ENCODE measurements around the gene ADIPOR2.

DNA sequence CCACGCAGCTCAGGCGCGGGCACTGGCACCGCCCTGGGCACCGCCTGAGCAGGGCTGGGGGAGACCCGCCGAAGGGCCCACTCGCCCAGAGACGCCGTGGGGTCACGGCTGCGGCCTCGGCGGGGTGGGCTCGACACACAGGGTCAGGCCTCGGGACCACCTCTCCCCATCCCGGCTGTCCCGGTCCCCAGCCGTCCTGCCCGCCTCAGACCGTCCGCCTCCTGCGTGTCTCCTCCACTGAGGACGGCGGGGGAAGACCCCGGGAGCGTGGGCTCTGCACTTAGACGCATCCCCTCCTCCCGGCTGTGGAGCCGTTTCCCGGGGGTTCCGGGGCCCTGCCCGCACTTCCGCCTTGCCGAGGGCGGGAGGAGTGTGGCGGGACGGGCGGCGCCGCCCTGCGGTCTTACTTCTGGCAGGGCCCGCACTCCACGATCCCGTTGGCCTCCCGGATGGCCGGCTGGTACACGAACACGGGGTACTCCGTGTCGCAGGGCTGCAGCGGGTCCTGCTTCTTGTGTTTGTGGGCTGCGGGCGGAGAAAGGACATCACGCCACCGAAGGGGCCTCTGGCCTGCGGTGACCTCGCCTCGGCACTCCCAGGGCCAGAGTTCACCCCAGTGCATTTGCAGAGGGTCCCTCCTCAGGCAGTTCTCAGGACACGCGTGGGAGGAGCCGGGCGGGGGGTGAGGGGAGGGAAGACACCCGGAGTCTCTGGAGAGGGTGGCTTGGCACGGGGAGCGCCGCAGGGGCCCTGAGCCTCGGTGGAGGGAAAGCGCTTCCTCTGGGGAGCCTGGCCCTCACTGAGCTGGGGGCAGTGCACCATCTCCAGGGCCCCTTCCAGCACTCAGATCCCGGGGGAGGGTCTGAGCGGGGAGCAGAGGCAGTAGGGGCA, 106.4 kb downstream of the ADIPOR2 start:
- TF ChIP-seq, protein P1, sequence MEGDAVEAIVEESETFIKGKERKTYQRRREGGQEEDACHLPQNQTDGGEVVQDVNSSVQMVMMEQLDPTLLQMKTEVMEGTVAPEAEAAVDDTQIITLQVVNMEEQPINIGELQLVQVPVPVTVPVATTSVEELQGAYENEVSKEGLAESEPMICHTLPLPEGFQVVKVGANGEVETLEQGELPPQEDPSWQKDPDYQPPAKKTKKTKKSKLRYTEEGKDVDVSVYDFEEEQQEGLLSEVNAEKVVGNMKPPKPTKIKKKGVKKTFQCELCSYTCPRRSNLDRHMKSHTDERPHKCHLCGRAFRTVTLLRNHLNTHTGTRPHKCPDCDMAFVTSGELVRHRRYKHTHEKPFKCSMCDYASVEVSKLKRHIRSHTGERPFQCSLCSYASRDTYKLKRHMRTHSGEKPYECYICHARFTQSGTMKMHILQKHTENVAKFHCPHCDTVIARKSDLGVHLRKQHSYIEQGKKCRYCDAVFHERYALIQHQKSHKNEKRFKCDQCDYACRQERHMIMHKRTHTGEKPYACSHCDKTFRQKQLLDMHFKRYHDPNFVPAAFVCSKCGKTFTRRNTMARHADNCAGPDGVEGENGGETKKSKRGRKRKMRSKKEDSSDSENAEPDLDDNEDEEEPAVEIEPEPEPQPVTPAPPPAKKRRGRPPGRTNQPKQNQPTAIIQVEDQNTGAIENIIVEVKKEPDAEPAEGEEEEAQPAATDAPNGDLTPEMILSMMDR (IDR thresholded peaks at IDR 0.05; ENCODE audit: low read depth, low read length, missing input control), result no peak
- TF ChIP-seq, protein P2, sequence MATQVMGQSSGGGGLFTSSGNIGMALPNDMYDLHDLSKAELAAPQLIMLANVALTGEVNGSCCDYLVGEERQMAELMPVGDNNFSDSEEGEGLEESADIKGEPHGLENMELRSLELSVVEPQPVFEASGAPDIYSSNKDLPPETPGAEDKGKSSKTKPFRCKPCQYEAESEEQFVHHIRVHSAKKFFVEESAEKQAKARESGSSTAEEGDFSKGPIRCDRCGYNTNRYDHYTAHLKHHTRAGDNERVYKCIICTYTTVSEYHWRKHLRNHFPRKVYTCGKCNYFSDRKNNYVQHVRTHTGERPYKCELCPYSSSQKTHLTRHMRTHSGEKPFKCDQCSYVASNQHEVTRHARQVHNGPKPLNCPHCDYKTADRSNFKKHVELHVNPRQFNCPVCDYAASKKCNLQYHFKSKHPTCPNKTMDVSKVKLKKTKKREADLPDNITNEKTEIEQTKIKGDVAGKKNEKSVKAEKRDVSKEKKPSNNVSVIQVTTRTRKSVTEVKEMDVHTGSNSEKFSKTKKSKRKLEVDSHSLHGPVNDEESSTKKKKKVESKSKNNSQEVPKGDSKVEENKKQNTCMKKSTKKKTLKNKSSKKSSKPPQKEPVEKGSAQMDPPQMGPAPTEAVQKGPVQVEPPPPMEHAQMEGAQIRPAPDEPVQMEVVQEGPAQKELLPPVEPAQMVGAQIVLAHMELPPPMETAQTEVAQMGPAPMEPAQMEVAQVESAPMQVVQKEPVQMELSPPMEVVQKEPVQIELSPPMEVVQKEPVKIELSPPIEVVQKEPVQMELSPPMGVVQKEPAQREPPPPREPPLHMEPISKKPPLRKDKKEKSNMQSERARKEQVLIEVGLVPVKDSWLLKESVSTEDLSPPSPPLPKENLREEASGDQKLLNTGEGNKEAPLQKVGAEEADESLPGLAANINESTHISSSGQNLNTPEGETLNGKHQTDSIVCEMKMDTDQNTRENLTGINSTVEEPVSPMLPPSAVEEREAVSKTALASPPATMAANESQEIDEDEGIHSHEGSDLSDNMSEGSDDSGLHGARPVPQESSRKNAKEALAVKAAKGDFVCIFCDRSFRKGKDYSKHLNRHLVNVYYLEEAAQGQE (IDR thresholded peaks at IDR 0.05), result no peak
